Measurements from ENCODE around the gene GNPTG.

The GNPTG gene

GRCh38 chr16:1351582-1352362 lies at the start of gene GNPTG, which contains the start of gene TSR3:
Gene GNPTG, plus strand, starts transcription at chr16:1351931. Its CDS starts 35 bp downstream, at chr16:1351966.
Gene TSR3, minus strand, starts transcription at chr16:1351878. Its CDS starts 74 bp downstream, at chr16:1351804.
- no peak for DNase-seq

GRCh38 chr16:1305823-1306222 lies 45.9 kb upstream of the GNPTG start:
- DNase-seq: no peak

- no peak for DNase-seq
Observed at GRCh38 chr16:1306334-1306733, 45.4 kb upstream of the GNPTG start.

- no peak for DNase-seq
Observed at GRCh38 chr16:1308036-1308976, 43.4 kb upstream of the GNPTG start.

DNA sequence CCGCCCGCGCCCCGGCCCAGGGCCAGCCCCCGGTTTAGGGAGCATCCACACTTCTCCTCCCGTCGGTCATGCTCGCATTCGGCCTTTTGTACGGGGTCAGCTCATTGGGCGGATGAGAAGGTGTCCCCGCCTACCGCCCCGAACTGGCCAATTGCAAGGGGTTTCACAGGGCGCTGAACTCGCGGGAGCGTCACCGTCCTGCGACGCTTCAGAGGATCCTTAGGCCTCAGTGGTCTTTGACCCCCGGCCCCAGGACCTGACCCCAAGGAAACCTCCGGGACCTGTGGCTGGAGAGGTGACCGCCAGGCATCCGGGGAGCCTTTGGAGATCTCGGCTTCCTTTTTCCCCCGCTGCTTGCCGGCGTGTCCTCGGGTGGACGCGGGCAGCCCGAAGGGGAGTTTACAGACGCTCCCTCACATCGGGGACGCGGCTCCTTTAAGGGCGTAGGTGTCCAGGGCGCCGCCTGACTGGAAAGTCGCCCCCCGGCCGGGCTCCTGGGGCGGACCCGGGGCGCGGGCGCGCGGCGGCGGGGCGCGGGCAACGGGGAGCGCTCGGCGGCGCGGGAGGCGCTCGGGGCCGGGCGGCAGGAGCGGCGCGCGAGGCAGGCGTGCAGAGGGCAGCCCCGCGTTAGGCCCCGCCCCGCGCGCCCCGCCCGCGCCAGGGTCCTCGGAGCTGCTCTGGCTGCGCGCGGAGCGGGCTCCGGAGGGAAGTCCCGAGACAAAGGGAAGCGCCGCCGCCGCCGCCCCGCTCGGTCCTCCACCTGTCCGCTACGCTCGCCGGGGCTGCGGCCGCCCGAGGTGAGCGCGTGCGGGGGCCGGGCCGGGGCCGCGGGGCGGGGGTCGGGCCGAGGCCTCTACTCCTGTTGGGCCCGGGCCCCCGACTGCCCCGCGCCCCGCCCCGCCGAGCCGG lies 42.5 kb upstream of the GNPTG start, which contains the start of gene UBE2I:
TSS of gene UBE2I (plus strand) at position 660 of the 909 bp plus-strand sequence. CDS start 4,395 bp downstream, outside the sequence.
- DNase-seq: peak; percentile 93

GRCh38 chr16:1309888-1310831 lies 41.6 kb upstream of the GNPTG start:
- no peak for DNase-seq

DNA sequence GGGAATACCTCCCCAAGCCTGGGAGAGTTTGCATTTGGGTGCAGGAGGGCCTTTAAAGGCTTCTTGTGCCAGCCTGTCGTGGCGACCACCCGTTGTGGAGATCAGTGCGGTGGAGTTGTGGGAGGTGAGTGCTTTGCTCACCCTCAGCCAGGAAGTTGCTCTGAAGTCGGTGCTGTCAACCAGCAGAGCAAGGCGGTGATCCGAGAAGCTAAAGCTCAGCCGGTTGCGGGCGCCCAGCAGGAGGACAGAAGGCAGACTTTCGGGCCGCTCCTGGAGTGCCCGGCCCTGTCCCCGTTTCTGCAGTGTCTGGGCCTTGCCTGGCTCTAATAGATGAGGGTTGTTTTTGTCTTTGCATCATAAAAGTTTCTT lies 40.9 kb upstream of the GNPTG start:
- no peak for DNase-seq

DNA sequence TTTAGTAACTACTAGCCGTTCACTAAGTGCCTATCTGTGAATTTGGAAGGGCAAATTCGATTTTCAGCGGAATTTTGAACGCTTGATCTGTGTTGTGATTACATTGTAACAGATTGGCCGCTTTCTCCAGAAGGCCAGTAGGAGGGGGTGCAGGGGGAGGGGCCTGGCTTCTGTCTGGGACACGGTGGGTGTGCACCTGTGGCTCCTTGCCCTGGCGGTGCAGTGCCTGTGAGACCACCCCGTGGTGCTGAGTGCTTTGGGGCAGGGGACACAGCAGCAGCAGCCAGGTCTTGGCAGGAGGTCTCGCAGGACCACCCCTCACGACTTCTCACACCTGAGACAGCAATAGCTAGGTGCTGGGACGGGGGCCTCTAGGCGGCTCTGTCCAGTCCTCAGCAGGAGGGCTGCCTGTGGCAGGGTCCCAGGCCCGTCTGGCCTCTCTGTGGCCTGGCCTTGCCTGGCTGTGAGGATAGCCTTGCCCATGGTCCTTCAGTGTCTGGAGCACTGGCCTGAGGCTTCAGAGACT lies 40.5 kb upstream of the GNPTG start:
- DNase-seq: no peak

DNA sequence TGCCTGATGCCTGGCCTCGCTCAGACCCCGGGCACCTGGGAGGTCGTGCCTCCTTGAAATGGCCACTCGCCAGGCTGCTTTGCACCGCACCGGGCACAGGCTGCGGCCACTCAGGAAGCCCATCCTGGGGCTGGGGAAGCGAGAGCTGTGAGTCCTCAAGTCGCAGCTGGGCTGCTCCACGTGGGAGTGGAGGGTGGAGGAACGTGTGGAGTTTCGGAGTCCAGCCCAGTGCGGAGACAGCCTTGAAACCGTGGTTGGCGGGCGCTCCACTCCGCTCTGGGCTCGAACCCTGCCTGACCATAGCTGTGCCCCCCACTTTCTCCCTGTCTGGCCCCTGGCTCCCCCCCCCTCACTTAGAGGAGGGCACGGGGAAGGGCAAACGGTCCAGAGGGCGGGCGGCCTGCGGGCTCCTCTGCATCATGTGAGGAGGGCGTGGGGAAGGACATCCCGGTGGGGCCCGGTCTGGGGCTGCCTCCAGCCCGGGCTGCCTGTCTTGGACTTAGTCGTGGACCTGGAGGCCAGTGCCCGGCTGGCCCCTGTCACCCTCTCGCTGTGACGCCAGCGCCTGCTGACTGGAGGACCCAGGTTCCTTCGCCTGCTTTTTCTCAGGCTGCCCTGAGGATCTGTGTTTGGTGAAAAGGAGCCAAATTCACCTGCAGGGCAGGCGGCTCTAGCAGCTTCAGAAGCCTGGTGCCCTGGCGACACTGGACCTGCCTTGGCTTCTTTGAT lies 39.8 kb upstream of the GNPTG start:
- DNase-seq: no peak

GRCh38 chr16:1312467-1312816 lies 39.3 kb upstream of the GNPTG start:
- no peak for DNase-seq

DNA sequence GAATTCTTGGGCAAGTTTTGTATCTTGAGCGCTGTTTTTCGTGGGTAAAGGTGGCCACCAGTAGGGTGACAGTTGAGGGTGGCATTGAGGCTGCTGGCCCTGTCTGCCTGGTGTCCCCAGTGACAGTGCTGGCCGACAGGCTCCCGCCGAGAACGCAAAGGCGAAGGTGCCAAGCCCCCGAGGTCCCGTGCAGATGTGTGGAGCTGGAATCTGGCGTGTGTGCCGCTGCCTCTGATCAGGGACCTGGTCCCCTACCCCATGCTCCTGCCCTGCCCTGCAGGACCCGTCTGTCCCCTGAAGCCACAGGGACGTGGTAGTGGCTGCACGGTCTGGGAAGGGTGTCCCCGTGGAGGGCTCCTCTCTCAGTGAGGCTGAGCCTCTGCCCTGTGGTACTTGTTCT lies 38.8 kb upstream of the GNPTG start:
- DNase-seq: no peak

GRCh38 chr16:1313721-1314369 lies 37.9 kb upstream of the GNPTG start:
- DNase-seq: no peak

DNA sequence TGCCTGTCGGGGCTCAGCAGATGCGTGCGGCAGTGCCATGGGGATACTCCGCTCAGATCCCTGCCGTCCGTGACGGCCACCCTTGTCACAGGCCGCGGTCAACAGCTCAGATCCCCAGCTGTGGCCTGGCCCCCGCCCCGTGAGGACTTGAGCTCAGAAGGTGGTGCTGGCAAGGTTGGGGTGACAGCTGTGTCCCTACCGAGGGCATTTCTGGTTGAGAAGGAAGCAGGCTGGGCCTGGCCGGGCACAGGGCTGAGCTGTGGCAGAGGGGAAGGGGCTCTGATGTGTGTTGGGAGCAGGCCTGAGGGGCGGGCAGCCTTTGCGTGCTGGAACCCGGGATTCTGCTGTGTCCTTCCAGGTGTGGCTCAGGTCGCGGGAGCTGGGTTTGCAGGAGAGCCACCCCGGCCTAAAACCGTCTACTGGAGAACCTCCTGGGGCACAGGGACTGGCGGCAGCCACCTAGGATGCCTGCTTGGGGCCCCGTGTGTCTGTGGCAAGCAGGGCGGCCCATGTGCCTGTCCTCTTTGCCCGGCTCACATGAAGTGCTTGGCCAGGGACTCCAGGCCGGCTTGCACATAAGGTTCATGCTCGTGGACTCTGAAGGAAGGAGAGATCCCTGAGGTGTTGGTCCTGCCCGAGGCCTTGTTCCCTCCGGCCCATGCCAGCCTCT lies 37.2 kb upstream of the GNPTG start:
- no peak for DNase-seq

GRCh38 chr16:1315081-1316032 lies 36.4 kb upstream of the GNPTG start:
- DNase-seq: no peak

- DNase-seq: no peak
Observed at GRCh38 chr16:1316033-1316405, 35.7 kb upstream of the GNPTG start.

DNA sequence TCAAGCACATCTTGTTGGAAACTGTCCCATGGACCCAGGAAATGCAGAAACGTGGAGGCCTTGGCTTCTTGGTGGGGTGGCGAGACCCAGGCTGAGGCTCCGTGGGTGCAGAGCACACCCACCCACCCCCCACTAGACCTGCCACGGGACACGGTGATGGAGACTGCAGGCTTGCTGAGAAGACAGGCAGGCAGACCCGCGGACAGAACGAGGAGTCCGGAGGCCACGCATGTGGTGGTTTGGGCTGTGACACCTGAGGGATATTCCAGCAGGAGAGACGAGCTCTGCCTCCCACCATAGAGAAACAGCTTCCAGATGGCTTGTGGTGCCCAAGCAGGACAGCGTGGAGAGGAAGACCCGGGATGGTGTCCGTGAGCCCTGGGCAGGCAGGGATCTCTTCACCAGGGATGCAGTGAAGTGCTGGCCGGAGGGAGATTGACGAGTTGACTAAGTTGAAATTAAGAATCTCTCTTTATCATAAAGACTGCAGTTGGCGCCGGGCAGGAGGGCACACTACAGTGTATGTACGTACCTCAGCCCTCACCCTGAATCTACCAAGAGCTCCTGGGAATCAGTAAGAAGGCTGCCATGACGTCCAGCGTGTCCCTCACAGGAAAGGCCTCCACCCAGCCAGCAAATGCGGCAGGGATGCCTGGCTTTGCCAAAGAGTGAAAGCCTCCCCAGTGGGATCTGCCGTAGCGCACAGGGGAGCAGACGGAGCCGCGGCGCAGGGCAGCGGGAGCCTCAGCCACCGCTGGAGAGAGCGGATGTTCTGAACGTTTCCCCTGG lies 34.1 kb upstream of the GNPTG start:
- DNase-seq: no peak

- DNase-seq: no peak
Observed at GRCh38 chr16:1318268-1318545, 33.5 kb upstream of the GNPTG start.

DNA sequence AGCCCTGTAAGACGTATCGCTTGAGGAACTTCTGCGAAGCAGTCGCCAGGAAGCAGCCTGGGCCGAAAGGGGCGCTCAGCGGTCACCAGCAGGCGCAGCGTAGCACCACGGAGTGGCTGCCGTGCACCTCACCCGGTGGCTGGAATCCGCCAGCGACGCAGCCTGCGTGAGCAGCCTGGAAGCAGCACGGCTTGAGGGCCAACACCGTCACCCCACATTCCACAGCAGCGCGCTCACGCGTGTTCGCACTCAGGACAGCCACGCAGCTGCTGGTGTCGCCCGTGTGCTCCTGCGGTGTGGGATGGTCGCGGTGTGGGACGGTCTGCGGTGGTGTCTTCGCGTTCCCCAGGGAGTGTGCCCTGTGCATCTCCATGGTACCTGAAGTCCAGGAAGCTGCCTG lies 32.7 kb upstream of the GNPTG start:
- DNase-seq: no peak
